Glutamatergic neuron (in vitro differentiated cells): Measurements from ENCODE around the gene VWA8. TPM values are rescaled to one million over a fixed set of nuclear protein-coding genes. Genes with fewer than 3 reads are reported as not detected.

Experiments used
- DNase-seq: peaks from one replicate; pipeline ENCODE4 v3.0.0; 2022
- H3K27ac Mint-ChIP-seq: one replicate; pipeline ENCODE4 v1.8.0; 2020; ENCODE audit warnings: mild to moderate bottlenecking, mixed read lengths, inconsistent platforms; ENCODE audit not compliant: unreplicated experiment
- H3K27me3 Mint-ChIP-seq: one replicate; pipeline ENCODE4 v1.8.0; 2020; ENCODE audit warnings: mild to moderate bottlenecking, moderate library complexity, mixed read lengths, inconsistent platforms; ENCODE audit not compliant: unreplicated experiment
- H3K36me3 Mint-ChIP-seq: one replicate; pipeline ENCODE4 v1.8.0; 2020; ENCODE audit warnings: mild to moderate bottlenecking, mixed read lengths, inconsistent platforms; ENCODE audit not compliant: unreplicated experiment
- H3K4me1 Mint-ChIP-seq: one replicate; pipeline ENCODE4 v1.8.0; 2020; ENCODE audit warnings: mild to moderate bottlenecking, low read depth, mixed read lengths, inconsistent platforms; ENCODE audit not compliant: unreplicated experiment
- H3K4me3 Mint-ChIP-seq: one replicate; pipeline ENCODE4 v1.8.0; 2020; ENCODE audit warnings: mild to moderate bottlenecking, mixed read lengths, inconsistent platforms; ENCODE audit not compliant: unreplicated experiment
- H3K9me3 Mint-ChIP-seq: one replicate; pipeline ENCODE4 v1.8.0; 2020; ENCODE audit warnings: mild to moderate bottlenecking, moderate library complexity, mixed read lengths, inconsistent platforms; ENCODE audit not compliant: unreplicated experiment
- total RNA-seq: library from RNA; stranded (reverse); fragmentation: NEBNext Ultra II Directional; extraction: Animal tissue kit (Norgen Biotek cat#: 25700); gene quantifications from one replicate; pipeline ENCODE4 v1.2.1, GENCODE V29; 2021; ENCODE audit not compliant: unreplicated experiment
- TF ChIP-seq, protein P1 (sequence below): fragments of 200-600 bp; sonication (generic); IDR thresholded peaks from one replicate; pipeline ENCODE4 v1.5.0; 2021; ENCODE audit not compliant: partially characterized antibody, unreplicated experiment

Gene VWA8
- total RNA-seq, 1 donor from 2014 or later = 16.4 TPM

- no peaks in the 10 kb centered on the region for H3K27me3 Mint-ChIP-seq
- TF ChIP-seq, protein P1, sequence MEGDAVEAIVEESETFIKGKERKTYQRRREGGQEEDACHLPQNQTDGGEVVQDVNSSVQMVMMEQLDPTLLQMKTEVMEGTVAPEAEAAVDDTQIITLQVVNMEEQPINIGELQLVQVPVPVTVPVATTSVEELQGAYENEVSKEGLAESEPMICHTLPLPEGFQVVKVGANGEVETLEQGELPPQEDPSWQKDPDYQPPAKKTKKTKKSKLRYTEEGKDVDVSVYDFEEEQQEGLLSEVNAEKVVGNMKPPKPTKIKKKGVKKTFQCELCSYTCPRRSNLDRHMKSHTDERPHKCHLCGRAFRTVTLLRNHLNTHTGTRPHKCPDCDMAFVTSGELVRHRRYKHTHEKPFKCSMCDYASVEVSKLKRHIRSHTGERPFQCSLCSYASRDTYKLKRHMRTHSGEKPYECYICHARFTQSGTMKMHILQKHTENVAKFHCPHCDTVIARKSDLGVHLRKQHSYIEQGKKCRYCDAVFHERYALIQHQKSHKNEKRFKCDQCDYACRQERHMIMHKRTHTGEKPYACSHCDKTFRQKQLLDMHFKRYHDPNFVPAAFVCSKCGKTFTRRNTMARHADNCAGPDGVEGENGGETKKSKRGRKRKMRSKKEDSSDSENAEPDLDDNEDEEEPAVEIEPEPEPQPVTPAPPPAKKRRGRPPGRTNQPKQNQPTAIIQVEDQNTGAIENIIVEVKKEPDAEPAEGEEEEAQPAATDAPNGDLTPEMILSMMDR = no peak
- H3K4me1 Mint-ChIP-seq = no peaks in the 10 kb centered on the region
- no peaks in the 10 kb centered on the region for H3K9me3 Mint-ChIP-seq
- H3K27ac Mint-ChIP-seq = no peak overlapping the region
- no peaks in the 10 kb centered on the region for H3K36me3 Mint-ChIP-seq
- no peak for DNase-seq
- no peak overlapping the region for H3K4me3 Mint-ChIP-seq
These were observed 175.3 kb downstream of the VWA8 start for GRCh38 chr13:41785402-41786172.

DNA sequence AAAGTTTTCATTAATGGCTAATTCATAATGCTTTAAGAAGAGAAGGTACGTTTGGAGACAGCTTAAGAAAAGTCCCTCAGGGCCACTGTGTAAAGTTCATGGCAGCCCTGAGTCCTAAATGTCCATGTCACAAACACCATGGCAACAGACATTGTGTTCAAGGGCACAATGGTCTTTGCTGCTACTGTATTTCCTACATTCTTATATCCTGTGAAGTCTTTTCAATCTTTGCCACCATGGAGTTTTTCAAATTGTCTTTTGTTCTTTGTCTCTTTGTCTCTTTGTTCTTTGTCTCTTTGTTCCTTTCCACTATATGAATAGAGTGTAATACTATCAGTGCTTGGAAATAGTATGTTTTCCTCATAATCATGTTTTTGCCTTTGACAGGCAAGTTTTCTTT is 178.8 kb downstream of the VWA8 start:
- Mint-ChIP-seq H3K9me3 (no peaks in the 10 kb centered on the region), H3K4me3 (no peak overlapping the region), H3K27ac (no peak overlapping the region), H3K4me1 (peaks cover under 1% of the 10 kb centered on the region), H3K36me3 (no peaks in the 10 kb centered on the region), H3K27me3 (peaks cover under 1% of the 10 kb centered on the region)
- no peak for DNase-seq
- TF ChIP-seq, protein P1 = no peak

DNA sequence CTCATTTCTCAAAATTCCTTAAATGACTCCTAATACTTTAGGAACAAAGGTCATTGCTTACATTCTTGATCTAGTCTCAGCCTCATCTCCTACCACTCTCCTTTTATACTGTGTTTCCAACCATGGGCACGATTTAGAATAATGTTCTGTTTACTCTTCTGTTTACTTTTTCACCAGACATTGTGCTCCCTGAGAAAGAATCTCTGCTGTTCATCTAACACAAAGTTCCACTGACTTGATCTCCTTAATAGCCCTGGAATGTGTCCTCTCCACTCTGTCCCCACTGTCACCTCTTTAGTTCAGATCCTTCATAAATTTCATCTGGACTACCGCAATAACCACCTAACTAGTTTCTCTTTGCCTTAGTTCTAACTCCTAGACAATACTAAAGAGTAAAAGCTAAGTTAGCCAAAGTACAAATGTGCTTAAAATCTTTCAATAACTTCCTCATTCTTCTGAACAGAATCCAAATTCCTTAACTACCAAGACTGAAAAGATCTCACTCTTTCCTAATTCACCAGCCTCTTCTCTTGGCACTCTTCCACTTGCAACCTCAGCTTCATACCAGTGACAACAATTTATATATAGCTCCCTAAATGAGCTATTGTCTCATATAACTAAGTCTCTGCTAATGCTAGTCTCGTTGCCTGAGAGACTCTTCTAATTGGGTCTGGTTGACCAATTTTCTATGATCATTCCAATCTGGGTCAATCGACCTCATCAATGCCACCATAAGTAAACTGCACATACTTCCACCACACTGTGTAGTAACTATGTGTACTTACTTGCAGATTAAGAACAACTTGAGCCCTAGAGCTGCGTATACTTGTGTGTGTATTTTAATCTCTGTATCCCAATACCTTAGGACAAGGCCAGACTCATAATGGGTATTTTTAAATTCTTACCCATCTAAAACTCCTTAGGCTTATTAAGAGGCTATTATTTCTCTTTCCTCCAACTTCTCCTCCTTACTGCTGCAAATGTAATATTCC is 179.9 kb downstream of the VWA8 start:
- Mint-ChIP-seq H3K9me3 (no peaks in the 10 kb centered on the region), H3K27me3 (peaks cover 2% of the 10 kb centered on the region), H3K4me1 (peaks cover 3% of the 10 kb centered on the region), H3K4me3 (no peak overlapping the region), H3K36me3 (no peaks in the 10 kb centered on the region), H3K27ac (no peak overlapping the region)
- no peak for DNase-seq
- TF ChIP-seq, protein P1 = no peak

GRCh38 chr13:41775251-41775650 is 185.7 kb downstream of the VWA8 start:
- Mint-ChIP-seq H3K9me3 (peaks cover 2% of the 10 kb centered on the region), H3K27me3 (peaks cover 2% of the 10 kb centered on the region), H3K36me3 (no peaks in the 10 kb centered on the region), H3K4me1 (peaks cover 3% of the 10 kb centered on the region), H3K27ac (no peak overlapping the region), H3K4me3 (no peak overlapping the region)
- no peak for DNase-seq
- TF ChIP-seq, protein P1 = no peak
